SKM-1 treated with dmso at 0.1 percent for 144 hours (cell line): Measurements from ENCODE around the gene AQP3.
A peak's percentile ranks its signal among the peaks of the same experiment; 100 is the strongest.
"Not testable (repeated sequence)": the region's sequence is repeated elsewhere in the genome, so short reads cannot be mapped to it uniquely, and the experiment has no call there.

ENCODE experiments used
- DNase-seq: peaks from one replicate; lab custom pipeline; 2025; ENCODE audit not compliant: unreplicated experiment; lab: John Stamatoyannopoulos, UW

Gene AQP3

GRCh38 chr9:33465096-33465495 lies 17.7 kb upstream of the AQP3 start:
- DNase-seq, result no peak

- no peak for DNase-seq
These were observed 16.7 kb upstream of the AQP3 start for GRCh38 chr9:33464045-33464636.

GRCh38 chr9:33463151-33463550 lies 15.8 kb upstream of the AQP3 start:
- DNase-seq, result no peak

- no peak for DNase-seq
These were observed 14.1 kb upstream of the AQP3 start for GRCh38 chr9:33461492-33461891.

GRCh38 chr9:33460854-33461253 lies 13.5 kb upstream of the AQP3 start:
- DNase-seq, result no peak

GRCh38 chr9:33459115-33459514 lies 11.7 kb upstream of the AQP3 start:
- no peak for DNase-seq

- DNase-seq, result no peak
These were observed 11.1 kb upstream of the AQP3 start for GRCh38 chr9:33458444-33458843.

GRCh38 chr9:33455945-33456344 lies 8.6 kb upstream of the AQP3 start:
- no peak for DNase-seq

GRCh38 chr9:33455456-33455855 lies 8.1 kb upstream of the AQP3 start:
- DNase-seq, result not testable (repeated sequence)

- DNase-seq, result not testable (repeated sequence)
These were observed 7.3 kb upstream of the AQP3 start for GRCh38 chr9:33454661-33455026.

GRCh38 chr9:33453999-33454660 lies 6.7 kb upstream of the AQP3 start:
- DNase-seq, result no peak

- no peak for DNase-seq
These were observed 6.0 kb upstream of the AQP3 start for GRCh38 chr9:33453286-33453860.

GRCh38 chr9:33452828-33453271 lies 5.5 kb upstream of the AQP3 start:
- peak; percentile 75 for DNase-seq

GRCh38 chr9:33450621-33451146 lies 3.3 kb upstream of the AQP3 start:
- DNase-seq, result no peak

GRCh38 chr9:33449715-33450114 lies 2.3 kb upstream of the AQP3 start:
- DNase-seq, result no peak

- no peak for DNase-seq
These were observed 583 bp upstream of the AQP3 start for GRCh38 chr9:33447799-33448553.

- peak; percentile 27 for DNase-seq
These were observed 1.0 kb downstream of the AQP3 start for GRCh38 chr9:33446240-33446945.

GRCh38 chr9:33445389-33446239 lies 1.8 kb downstream of the AQP3 start:
- no peak for DNase-seq

GRCh38 chr9:33443464-33444154 lies 3.8 kb downstream of the AQP3 start:
- no peak for DNase-seq

- no peak for DNase-seq
These were observed 4.3 kb downstream of the AQP3 start for GRCh38 chr9:33443047-33443446.
